Keratinocyte (primary cell): ENCODE data around the gene TSPAN16. TPM values are rescaled to one million over a fixed set of nuclear protein-coding genes. Genes with fewer than 3 reads are reported as not detected.

Experiments used
- DNase-seq: peaks from one replicate; pipeline ENCODE4 v3.0.0-alpha.2; 2011; ENCODE audit warnings: low read depth, missing footprints, low spot score
- FAIRE-seq: peaks from 2 replicates; lab custom pipeline; 2011; peaks lifted over from hg19 to GRCh38; lab: Jason Lieb, UNC
- H2AFZ ChIP-seq: 2 replicates; pipeline ENCODE4 v1.6.0; 2012; ENCODE audit warnings: low read length, control low read depth, inconsistent platforms; ENCODE audit not compliant: control insufficient read depth
- H3K27ac ChIP-seq: 2 replicates; pipeline ENCODE4 v1.5.1; 2011; ENCODE audit warnings: low read length; ENCODE audit not compliant: control insufficient read depth, insufficient read depth
- H3K27me3 ChIP-seq: 3 replicates; pipeline ENCODE4 v1.6.0; 2011; ENCODE audit warnings: low read length; ENCODE audit not compliant: control insufficient read depth, insufficient read depth; ENCODE audit errors: extremely low read depth
- H3K36me3 ChIP-seq, 2 experiments: 2 replicates in 1 of 2; 3 replicates in 1 of 2; pipeline ENCODE4 v1.5.1; 2011; ENCODE audit warnings: low read length in 2 of 2, mild to moderate bottlenecking in 1 of 2; ENCODE audit not compliant: control insufficient read depth in 2 of 2, insufficient read depth in 2 of 2; ENCODE audit errors: extremely low read depth in 1 of 2
- H3K4me1 ChIP-seq: 3 replicates; pipeline ENCODE4 v1.5.1; 2011; ENCODE audit warnings: low read length; ENCODE audit not compliant: control insufficient read depth, insufficient read depth; ENCODE audit errors: extremely low read depth
- H3K4me2 ChIP-seq: 3 replicates; pipeline ENCODE4 v1.6.0; 2011; ENCODE audit warnings: low read depth, low read length; ENCODE audit not compliant: control insufficient read depth, insufficient read depth; ENCODE audit errors: extremely low read depth
- H3K4me3 ChIP-seq, 3 experiments: fragments of 200-600 bp in 1 of 3; sonication (generic) in 1 of 3; 2 replicates in 2 of 3; 3 replicates in 1 of 3; pipeline ENCODE4 v1.5.1; 2011 to 2016; ENCODE audit warnings: low read length in 3 of 3, mild to moderate bottlenecking in 3 of 3, control low read depth in 2 of 3, inconsistent platforms in 1 of 3, low read depth in 1 of 3, mixed read lengths in 1 of 3, mixed run types in 1 of 3, moderate library complexity in 1 of 3; ENCODE audit not compliant: control insufficient read depth in 2 of 3, insufficient read depth in 2 of 3; ENCODE audit errors: extremely low read depth in 1 of 3
- H3K79me2 ChIP-seq: 2 replicates; pipeline ENCODE4 v1.6.0; 2012; ENCODE audit warnings: low read length; ENCODE audit not compliant: control insufficient read depth, insufficient read depth
- H3K9ac ChIP-seq: 3 replicates; pipeline ENCODE4 v1.6.0; 2011; ENCODE audit warnings: low read length; ENCODE audit not compliant: control insufficient read depth, insufficient read depth; ENCODE audit errors: extremely low read depth
- H3K9me1 ChIP-seq: 3 replicates; pipeline ENCODE4 v1.6.0; 2011; ENCODE audit warnings: low read length; ENCODE audit not compliant: control insufficient read depth, insufficient read depth; ENCODE audit errors: extremely low read depth
- H3K9me3 ChIP-seq: 2 replicates; pipeline ENCODE4 v1.5.1; 2012; ENCODE audit warnings: low read depth, low read length; ENCODE audit not compliant: control insufficient read depth
- H4K20me1 ChIP-seq: 3 replicates; pipeline ENCODE4 v1.6.0; 2011; ENCODE audit warnings: low read length; ENCODE audit not compliant: control insufficient read depth, insufficient read depth; ENCODE audit errors: extremely low read depth
- CTCF ChIP-seq, 3 experiments: IDR thresholded peaks in 1 of 3; conservative IDR thresholded peaks in 1 of 3; optimal IDR thresholded peaks in 1 of 3; 2 replicates in 2 of 3; 3 replicates in 1 of 3; pipeline versions ENCODE3 to v1.5.1; 2011; ENCODE audit warnings: low read length in 3 of 3, mild to moderate bottlenecking in 3 of 3, moderate library complexity in 2 of 3, control low read depth in 1 of 3, inconsistent platforms in 1 of 3; ENCODE audit not compliant: insufficient read depth in 2 of 3; ENCODE audit errors: extremely low read depth in 1 of 3
- EZH2 ChIP-seq: IDR thresholded peaks from one replicate; pipeline ENCODE4 v1.6.1; 2012; ENCODE audit warnings: inconsistent platforms, mild to moderate bottlenecking, low read length, moderate library complexity
- dilution Hi-C: fragments of 300-500 bp; cut with MboI; formaldehyde crosslinking; loops from one replicate; pipeline ENCODE4 v1.7.0; 2020; ENCODE audit warnings: low sequenced_read_pairs; ENCODE audit not compliant: extremely low pct_ligation_motif_present
- polyA plus RNA-seq, 5 experiments: library from polyadenylated mRNA; depleted of rRNA in 3 of 5; stranded (reverse) in 3 of 5; stranded (forward) in 1 of 5; unstranded in 1 of 5; fragments of >200 nt; gene quantifications; 1 replicate in 1 of 5; 2 replicates in 3 of 5; 3 replicates in 1 of 5; pipeline versions ENCODE4 v1.2.1 to v1.2.3, GENCODE V29; 2011 to 2012; ENCODE audit warnings: missing spikeins in 2 of 5, low read depth in 1 of 5, low replicate concordance in 1 of 5

Gene TSPAN16
- polyA plus RNA-seq, 1 donor (not counting 4 experiments of a cell fraction or from before 2014, with no cell fraction given), result not detected

- TF ChIP-seq EZH2, result no peak
- TF ChIP-seq CTCF (optimal IDR thresholded peaks at IDR 0.05 in 1 of 3, IDR thresholded peaks at IDR 0.05 in 1 of 3, conservative IDR thresholded peaks at IDR 0.05 in 1 of 3; ENCODE audit: extremely low read depth in 1 of 3, insufficient read depth in 2 of 3, low read length in 3 of 3), result no peak
- Histone ChIP-seq H3K79me2 (no peaks in the 10 kb centered on the region), H4K20me1 (no peaks in the 10 kb centered on the region), H3K36me3 (peaks cover 20 to 38% of the 10 kb centered on the region in 2 experiments), H3K27me3 (no peaks in the 10 kb centered on the region), H3K9ac (no peak overlapping the region), H3K9me1 (no peaks in the 10 kb centered on the region), H3K4me2 (no peak overlapping the region), H3K4me1 (no peaks in the 10 kb centered on the region), H2AFZ (no peak overlapping the region), H3K9me3 (no peaks in the 10 kb centered on the region), H3K27ac (no peak overlapping the region), H3K4me3 (no peak overlapping the region)
- dilution Hi-C loops, result no loop called here
- FAIRE-seq (no peak), DNase-seq (no peak)
Observed at GRCh38 chr19:11247391-11247790, 48.6 kb upstream of the TSPAN16 start.

- Histone ChIP-seq H3K36me3 (peaks cover 18 to 37% of the 10 kb centered on the region in 2 experiments), H3K9ac (no peak overlapping the region), H3K79me2 (no peaks in the 10 kb centered on the region), H3K4me2 (no peak overlapping the region), H3K27me3 (no peaks in the 10 kb centered on the region), H3K9me1 (no peaks in the 10 kb centered on the region), H3K27ac (no peak overlapping the region), H3K4me1 (no peaks in the 10 kb centered on the region), H3K9me3 (no peaks in the 10 kb centered on the region), H2AFZ (no peak overlapping the region), H3K4me3 (no peak overlapping the region), H4K20me1 (no peaks in the 10 kb centered on the region)
- FAIRE-seq, result no peak
- dilution Hi-C loops, result no loop called here
- no peak for TF ChIP-seq CTCF (optimal IDR thresholded peaks at IDR 0.05 in 1 of 3, IDR thresholded peaks at IDR 0.05 in 1 of 3, conservative IDR thresholded peaks at IDR 0.05 in 1 of 3; ENCODE audit: extremely low read depth in 1 of 3, insufficient read depth in 2 of 3, low read length in 3 of 3)
- no peak for TF ChIP-seq EZH2
- DNase-seq, result no peak
Observed at GRCh38 chr19:11247934-11248333, 48.0 kb upstream of the TSPAN16 start.
